ENCODE data around the gene HTRA1. TPM values are rescaled to one million over a fixed set of nuclear protein-coding genes. Genes with fewer than 3 reads are reported as not detected.

HTRA1 gene
- total and polyA plus RNA-seq, 7 donors, result 22.7 to 162 (median 119) TPM

- H3K9me3 ChIP-seq, result no peaks in the 10 kb centered on the region
- no peaks in the 10 kb centered on the region for H3K27me3 ChIP-seq
- peaks cover 11 to 37% (median 12%) of the 10 kb centered on the region in 4 donors for H3K36me3 ChIP-seq
- H3K27ac ChIP-seq, result peak overlapping the region; percentile 27 to 85 (median 74)
- peaks cover 0 to 41% (median 36%) of the 10 kb centered on the region in 4 donors for H3K4me1 ChIP-seq
- TF ChIP-seq POLR2A (IDR thresholded peaks at IDR 0.05) (no peak), CTCF (IDR thresholded peaks at IDR 0.05) (no peak), POLR2AphosphoS5 (IDR thresholded peaks at IDR 0.05) (no peak), EP300 (IDR thresholded peaks at IDR 0.05) (no peak)
- intact Hi-C loops (cut with DNase I), result loop anchor here (2.0 kb wide), 1 partner anchor 41 kb away; no protein-coding TSS in a partner anchor
- no peak overlapping the region for H3K4me3 ChIP-seq
- WGBS, 2 donors, result 82 to 90% methylated on average over 17 of the region's 17 CpGs
- no peak for DNase-seq
These were observed 42.7 kb downstream of the HTRA1 start for GRCh38 chr10:122503886-122504609.

GRCh38 chr10:122504610-122504950, 43.2 kb downstream of the HTRA1 start:
- 8 to 45% methylated on average over 6 of the region's 6 CpGs for WGBS, 2 donors
- Histone ChIP-seq H3K9me3 (no peaks in the 10 kb centered on the region), H3K27me3 (no peaks in the 10 kb centered on the region), H3K4me1 (peaks cover 0 to 36% (median 31%) of the 10 kb centered on the region in 4 donors), H3K36me3 (peaks cover 13 to 42% (median 14%) of the 10 kb centered on the region in 4 donors), H3K27ac (peak overlapping the region; percentile 27 to 85 (median 74)), H3K4me3 (no peak overlapping the region)
- TF ChIP-seq POLR2A (IDR thresholded peaks at IDR 0.05), result no peak
- peak; percentile 67 to 93 (median 90) for TF ChIP-seq POLR2AphosphoS5 (IDR thresholded peaks at IDR 0.05)
- TF ChIP-seq EP300 (IDR thresholded peaks at IDR 0.05), result peak in 2 of 4 donors; percentile 45 to 72
- TF ChIP-seq CTCF (IDR thresholded peaks at IDR 0.05), result no peak
- intact Hi-C loops (cut with DNase I), result no loop called here
- DNase-seq, result peak; percentile 97

GRCh38 chr10:122505011-122505410, 43.7 kb downstream of the HTRA1 start:
- peaks cover 0 to 31% (median 27%) of the 10 kb centered on the region in 4 donors for H3K4me1 ChIP-seq
- H3K9me3 ChIP-seq, result no peaks in the 10 kb centered on the region
- TF ChIP-seq EP300 (IDR thresholded peaks at IDR 0.05) (no peak), POLR2A (IDR thresholded peaks at IDR 0.05) (no peak), POLR2AphosphoS5 (IDR thresholded peaks at IDR 0.05) (no peak), CTCF (IDR thresholded peaks at IDR 0.05) (no peak)
- peaks cover 13 to 46% (median 15%) of the 10 kb centered on the region in 4 donors for H3K36me3 ChIP-seq
- intact Hi-C loops (cut with DNase I), result loop anchor here (5.0 kb wide), 2 partner anchors 62 to 203 kb away; no protein-coding TSS in a partner anchor
- H3K27me3 ChIP-seq, result no peaks in the 10 kb centered on the region
- peak overlapping the region in 3 of 4 donors; percentile 68 to 85 (median 81) for H3K27ac ChIP-seq
- no peak for DNase-seq
- H3K4me3 ChIP-seq, result no peak overlapping the region
- WGBS, 2 donors, result 75 to 91% methylated on average over 5 of the region's 5 CpGs

- no peak for DNase-seq
- Histone ChIP-seq H3K4me1 (peaks cover 0 to 21% (median 18%) of the 10 kb centered on the region in 4 donors), H3K4me3 (no peak overlapping the region), H3K9me3 (no peaks in the 10 kb centered on the region), H3K27me3 (no peaks in the 10 kb centered on the region), H3K36me3 (peaks cover 15 to 54% (median 22%) of the 10 kb centered on the region in 4 donors), H3K27ac (peak overlapping the region in 3 of 4 donors; percentile 68 to 85 (median 81))
- no peak for TF ChIP-seq EP300 (IDR thresholded peaks at IDR 0.05)
- TF ChIP-seq POLR2AphosphoS5 (IDR thresholded peaks at IDR 0.05), result no peak
- TF ChIP-seq POLR2A (IDR thresholded peaks at IDR 0.05), result no peak
- TF ChIP-seq CTCF (IDR thresholded peaks at IDR 0.05), result no peak
- intact Hi-C loops (cut with DNase I), result loop anchor here (5.0 kb wide), 2 partner anchors 61 to 204 kb away; no protein-coding TSS in a partner anchor
- 87 to 89% methylated on average over 15 of the region's 15 CpGs for WGBS, 2 donors
These were observed 44.7 kb downstream of the HTRA1 start for GRCh38 chr10:122505885-122506645.

All from sigmoid colon (tissue), 7 donors.